Muscle of leg (tissue), 11 donors: ENCODE measurements around the gene STPG4. TPM values are rescaled to one million over a fixed set of nuclear protein-coding genes. Genes with fewer than 3 reads are reported as not detected.
"Not testable (repeated sequence)": the region's sequence is repeated elsewhere in the genome, so short reads cannot be mapped to it uniquely, and the experiment has no call there.

Source experiments
- DNase-seq: peaks from one replicate; pipeline ENCODE4 v3.0.0; 2013
- H3K27ac ChIP-seq: one replicate; pipeline ENCODE4 v1.5.1; 2013; ENCODE audit warnings: mild to moderate bottlenecking, low read length, control low read depth
- H3K27me3 ChIP-seq: one replicate; pipeline ENCODE4 v1.6.1; 2013; ENCODE audit warnings: low read length; ENCODE audit not compliant: control insufficient read depth, insufficient read depth
- H3K36me3 ChIP-seq: one replicate; pipeline ENCODE4 v1.6.1; 2013; ENCODE audit warnings: low read length; ENCODE audit not compliant: control insufficient read depth, insufficient read depth
- H3K4me1 ChIP-seq: one replicate; pipeline ENCODE4 v1.6.1; 2013; ENCODE audit warnings: low read length; ENCODE audit not compliant: control insufficient read depth, insufficient read depth
- H3K4me3 ChIP-seq: one replicate; pipeline ENCODE4 v1.5.1; 2013; ENCODE audit warnings: low read length, control low read depth
- H3K9me3 ChIP-seq: replicated peaks from 2 replicates; pipeline ENCODE4 v1.6.1; 2013; ENCODE audit warnings: low read depth, low read length; ENCODE audit not compliant: control insufficient read depth
- WGBS: methylation state at CpG from one replicate; pipeline ENCODE4 v1.1.5; 2013; ENCODE audit warnings: missing lambda C conversion rate; ENCODE audit not compliant: insufficient coverage; 5-methylcytosine and 5-hydroxymethylcytosine counted together
- polyA plus RNA-seq, 8 donors: library from polyadenylated mRNA; unstranded; fragments of 120-200 nt; gene quantifications; one replicate each; pipeline versions ENCODE4 v1.2.1 to v1.2.3, GENCODE V29; 2013; ENCODE audit warnings: inconsistent platforms in 1 of 8, low replicate concordance in 1 of 8; ENCODE audit not compliant: insufficient read length in 8 of 8, insufficient read depth in 1 of 8
- total RNA-seq: library from RNA; stranded (reverse); fragments of 120-200 nt; gene quantifications from one replicate; pipeline ENCODE4 v1.2.4, GENCODE V29; 2013

The STPG4 gene
- total and polyA plus RNA-seq, 9 donors, result 0.12 to 0.22 (median 0.19) TPM; not detected in 6

GRCh38 chr2:47109680-47110079, 45.4 kb downstream of the STPG4 start:
- no peaks in the 10 kb centered on the region for H3K27me3 ChIP-seq
- no peaks in the 10 kb centered on the region for H3K4me1 ChIP-seq
- H3K27ac ChIP-seq, result no peak overlapping the region
- H3K9me3 ChIP-seq, result no peaks in the 10 kb centered on the region
- no peak for DNase-seq
- no peaks in the 10 kb centered on the region for H3K36me3 ChIP-seq
- no CpG with 5 or more reads among the region's 5 CpGs for WGBS
- no peak overlapping the region for H3K4me3 ChIP-seq

- no peak overlapping the region for H3K4me3 ChIP-seq
- H3K27me3 ChIP-seq, result no peaks in the 10 kb centered on the region
- H3K27ac ChIP-seq, result no peak overlapping the region
- H3K9me3 ChIP-seq, result no peaks in the 10 kb centered on the region
- DNase-seq, result no peak
- 63% methylated on average over 4 of the region's 4 CpGs for WGBS
- no peaks in the 10 kb centered on the region for H3K36me3 ChIP-seq
- no peaks in the 10 kb centered on the region for H3K4me1 ChIP-seq
These were observed 46.1 kb downstream of the STPG4 start for GRCh38 chr2:47109007-47109375.

GRCh38 chr2:47108267-47109006, 46.7 kb downstream of the STPG4 start:
- not testable (repeated sequence) for H3K27me3 ChIP-seq, DNase-seq, H3K4me3 ChIP-seq, H3K4me1 ChIP-seq, H3K27ac ChIP-seq, H3K9me3 ChIP-seq, H3K36me3 ChIP-seq
- WGBS, result 92% methylated on average over 11 of the region's 19 CpGs

- H3K9me3 ChIP-seq, H3K36me3 ChIP-seq, H3K27ac ChIP-seq, DNase-seq, H3K4me3 ChIP-seq, H3K4me1 ChIP-seq, H3K27me3 ChIP-seq: not testable (repeated sequence)
- WGBS, result 95% methylated on average over 18 of the region's 21 CpGs
These were observed 47.9 kb downstream of the STPG4 start for GRCh38 chr2:47107201-47107600.

GRCh38 chr2:47106231-47106630, 48.9 kb downstream of the STPG4 start:
- not testable (repeated sequence) for H3K36me3 ChIP-seq, H3K27ac ChIP-seq, H3K27me3 ChIP-seq, DNase-seq, H3K9me3 ChIP-seq, H3K4me3 ChIP-seq, H3K4me1 ChIP-seq
- WGBS, result no CpG with 5 or more reads among the region's 4 CpGs

- H3K4me3 ChIP-seq, H3K27ac ChIP-seq, DNase-seq, H3K4me1 ChIP-seq, H3K27me3 ChIP-seq, H3K9me3 ChIP-seq, H3K36me3 ChIP-seq: not testable (repeated sequence)
- 94% methylated on average over 10 of the region's 14 CpGs for WGBS
These were observed 55.4 kb downstream of the STPG4 start for GRCh38 chr2:47099712-47100111.

GRCh38 chr2:47098953-47099352, 56.2 kb downstream of the STPG4 start:
- no peaks in the 10 kb centered on the region for H3K36me3 ChIP-seq
- no peaks in the 10 kb centered on the region for H3K9me3 ChIP-seq
- WGBS, result 96% methylated on average over 2 of the region's 4 CpGs
- no peaks in the 10 kb centered on the region for H3K27me3 ChIP-seq
- no peak for DNase-seq
- H3K4me3 ChIP-seq, result no peak overlapping the region
- H3K27ac ChIP-seq, result no peak overlapping the region
- H3K4me1 ChIP-seq, result no peaks in the 10 kb centered on the region

- H3K36me3 ChIP-seq, result no peaks in the 10 kb centered on the region
- no peak for DNase-seq
- 83% methylated on average over 2 of the region's 4 CpGs for WGBS
- H3K27me3 ChIP-seq, result no peaks in the 10 kb centered on the region
- H3K27ac ChIP-seq, result no peak overlapping the region
- no peaks in the 10 kb centered on the region for H3K9me3 ChIP-seq
- no peaks in the 10 kb centered on the region for H3K4me1 ChIP-seq
- no peak overlapping the region for H3K4me3 ChIP-seq
These were observed 57.5 kb downstream of the STPG4 start for GRCh38 chr2:47097563-47097962.

- no CpG with 5 or more reads among the region's 4 CpGs for WGBS
- Histone ChIP-seq H3K4me1 (no peaks in the 10 kb centered on the region), H3K36me3 (no peaks in the 10 kb centered on the region), H3K27me3 (no peaks in the 10 kb centered on the region), H3K9me3 (no peaks in the 10 kb centered on the region), H3K27ac (no peak overlapping the region), H3K4me3 (no peak overlapping the region)
- no peak for DNase-seq
These were observed 58.7 kb downstream of the STPG4 start for GRCh38 chr2:47096451-47096850.

GRCh38 chr2:47095349-47096020, 59.6 kb downstream of the STPG4 start:
- peaks cover under 1% of the 10 kb centered on the region for H3K4me1 ChIP-seq
- H3K27me3 ChIP-seq, result no peaks in the 10 kb centered on the region
- no peak overlapping the region for H3K27ac ChIP-seq
- no peaks in the 10 kb centered on the region for H3K9me3 ChIP-seq
- no peak overlapping the region for H3K4me3 ChIP-seq
- no peaks in the 10 kb centered on the region for H3K36me3 ChIP-seq
- no peak for DNase-seq
- 85% methylated on average over 4 of the region's 5 CpGs for WGBS
